ENCODE measurements around the gene CRNKL1.

CRNKL1 gene

GRCh38 chr20:20063941-20064702, 11.9 kb upstream of the CRNKL1 start:
- DNase-seq (ENCODE audit: low read depth in 2 of 2, low spot score in 1 of 2) = no peak

GRCh38 chr20:20060234-20060998, 8.2 kb upstream of the CRNKL1 start:
- no peak for DNase-seq (ENCODE audit: low read depth in 2 of 2, low spot score in 1 of 2)

GRCh38 chr20:20051767-20052073, 546 bp downstream of the CRNKL1 start:
- no peak for DNase-seq (ENCODE audit: low read depth in 2 of 2, low spot score in 1 of 2)

- no peak for DNase-seq (ENCODE audit: low read depth in 2 of 2, low spot score in 1 of 2)
These were observed 12.4 kb downstream of the CRNKL1 start for GRCh38 chr20:20039752-20040387.

- DNase-seq (ENCODE audit: low read depth in 2 of 2, low spot score in 1 of 2) = no peak
These were observed 13.7 kb downstream of the CRNKL1 start for GRCh38 chr20:20038586-20038985.

- DNase-seq (ENCODE audit: low read depth in 2 of 2, low spot score in 1 of 2) = no peak
These were observed 14.3 kb downstream of the CRNKL1 start for GRCh38 chr20:20037960-20038359.

GRCh38 chr20:20036756-20037155, 15.5 kb downstream of the CRNKL1 start:
- DNase-seq (ENCODE audit: low read depth in 2 of 2, low spot score in 1 of 2) = no peak

GRCh38 chr20:20034486-20034885, 17.8 kb downstream of the CRNKL1 start:
- no peak for DNase-seq (ENCODE audit: low read depth in 2 of 2, low spot score in 1 of 2)

- no peak for DNase-seq (ENCODE audit: low read depth in 2 of 2, low spot score in 1 of 2)
These were observed 20.5 kb downstream of the CRNKL1 start for GRCh38 chr20:20031790-20032189.

GRCh38 chr20:20027284-20027683, 25.0 kb downstream of the CRNKL1 start:
- no peak for DNase-seq (ENCODE audit: low read depth in 2 of 2, low spot score in 1 of 2)

- no peak for DNase-seq (ENCODE audit: low read depth in 2 of 2, low spot score in 1 of 2)
These were observed 27.3 kb downstream of the CRNKL1 start for GRCh38 chr20:20024942-20025341.

GRCh38 chr20:20023395-20023794, 28.9 kb downstream of the CRNKL1 start:
- DNase-seq (ENCODE audit: low read depth in 2 of 2, low spot score in 1 of 2) = no peak

GRCh38 chr20:20022498-20022897, 29.8 kb downstream of the CRNKL1 start:
- no peak for DNase-seq (ENCODE audit: low read depth in 2 of 2, low spot score in 1 of 2)

- DNase-seq (ENCODE audit: low read depth in 2 of 2, low spot score in 1 of 2) = no peak
These were observed 30.4 kb downstream of the CRNKL1 start for GRCh38 chr20:20021835-20022234.

GRCh38 chr20:20020908-20021307, 31.4 kb downstream of the CRNKL1 start:
- no peak for DNase-seq (ENCODE audit: low read depth in 2 of 2, low spot score in 1 of 2)

GRCh38 chr20:20019123-20019522, 33.1 kb downstream of the CRNKL1 start:
- DNase-seq (ENCODE audit: low read depth in 2 of 2, low spot score in 1 of 2) = no peak

GRCh38 chr20:20018366-20018765, 33.9 kb downstream of the CRNKL1 start:
- no peak for DNase-seq (ENCODE audit: low read depth in 2 of 2, low spot score in 1 of 2)

- no peak for DNase-seq (ENCODE audit: low read depth in 2 of 2, low spot score in 1 of 2)
These were observed 34.5 kb downstream of the CRNKL1 start for GRCh38 chr20:20017844-20018185.

- DNase-seq (ENCODE audit: low read depth in 2 of 2, low spot score in 1 of 2) = peak; percentile 73 to 83
These were observed 35.0 kb downstream of the CRNKL1 start, which contains the start of gene NAA20 for GRCh38 chr20:20017001-20017843. TSS of gene NAA20 (plus strand) at chr20:20017362. CDS start at chr20:20017397, 35 bp downstream.

GRCh38 chr20:20014659-20015058, 37.6 kb downstream of the CRNKL1 start:
- DNase-seq (ENCODE audit: low read depth in 2 of 2, low spot score in 1 of 2) = no peak

GRCh38 chr20:20012541-20012940, 39.7 kb downstream of the CRNKL1 start:
- no peak for DNase-seq (ENCODE audit: low read depth in 2 of 2, low spot score in 1 of 2)
